HCT116 (cell line): ENCODE results near the gene RBBP8NL.

Experiments
- CEBPB ChIP-seq: IDR thresholded peaks from 2 replicates; pipeline ENCODE4 v1.6.1; 2012; ENCODE audit warnings: low read depth
- EGR1 ChIP-seq: IDR thresholded peaks from 2 replicates; pipeline ENCODE4 v1.6.1; 2012; ENCODE audit warnings: low read depth
- ELF1 ChIP-seq: IDR thresholded peaks from 2 replicates; pipeline ENCODE4 v1.6.1; 2012; ENCODE audit warnings: low read depth, borderline replicate concordance
- EZH2 ChIP-seq: fragments of 200-600 bp; sonication (generic); IDR thresholded peaks from 2 replicates; pipeline ENCODE4 v1.6.1; 2017; ENCODE audit warnings: antibody characterized with exemption, mixed run types
- EZH2phosphoT487 ChIP-seq: fragments of 200-600 bp; IDR thresholded peaks from 2 replicates; pipeline ENCODE4 v1.6.1; 2018; ENCODE audit warnings: antibody characterized with exemption, borderline replicate concordance
- POLR2A ChIP-seq: IDR thresholded peaks from 2 replicates; pipeline ENCODE4 v1.7.0; 2011; ENCODE audit warnings: borderline replicate concordance; ENCODE audit not compliant: insufficient read depth, insufficient read length; ENCODE audit errors: extremely low read depth
- POLR2AphosphoS5 ChIP-seq: IDR thresholded peaks from 2 replicates; pipeline ENCODE4 v1.6.1; 2011; ENCODE audit warnings: mild to moderate bottlenecking, low read depth, low read length, moderate library complexity
- RAD21 ChIP-seq: IDR thresholded peaks from 2 replicates; pipeline ENCODE4 v1.6.1; 2012; ENCODE audit warnings: low read depth, mild to moderate bottlenecking
- ZFX ChIP-seq: fragments of 450-650 bp; IDR thresholded peaks from 2 replicates; pipeline ENCODE4 v1.6.1; 2017
- TF ChIP-seq, protein P1 (sequence below), 3 experiments: fragments of 200-600 bp in 1 of 3; sonication (generic) in 1 of 3; IDR thresholded peaks in 2 of 3; conservative IDR thresholded peaks in 1 of 3; 2 replicates each; pipeline ENCODE4 v1.5.1; 2012 to 2017; ENCODE audit warnings: low read depth in 2 of 3, low read length in 2 of 3, antibody characterized with exemption in 1 of 3, borderline replicate concordance in 1 of 3, control low read depth in 1 of 3, mild to moderate bottlenecking in 1 of 3, mixed read lengths in 1 of 3, mixed run types in 1 of 3, moderate library complexity in 1 of 3; ENCODE audit not compliant: insufficient read depth in 1 of 3

DNA sequence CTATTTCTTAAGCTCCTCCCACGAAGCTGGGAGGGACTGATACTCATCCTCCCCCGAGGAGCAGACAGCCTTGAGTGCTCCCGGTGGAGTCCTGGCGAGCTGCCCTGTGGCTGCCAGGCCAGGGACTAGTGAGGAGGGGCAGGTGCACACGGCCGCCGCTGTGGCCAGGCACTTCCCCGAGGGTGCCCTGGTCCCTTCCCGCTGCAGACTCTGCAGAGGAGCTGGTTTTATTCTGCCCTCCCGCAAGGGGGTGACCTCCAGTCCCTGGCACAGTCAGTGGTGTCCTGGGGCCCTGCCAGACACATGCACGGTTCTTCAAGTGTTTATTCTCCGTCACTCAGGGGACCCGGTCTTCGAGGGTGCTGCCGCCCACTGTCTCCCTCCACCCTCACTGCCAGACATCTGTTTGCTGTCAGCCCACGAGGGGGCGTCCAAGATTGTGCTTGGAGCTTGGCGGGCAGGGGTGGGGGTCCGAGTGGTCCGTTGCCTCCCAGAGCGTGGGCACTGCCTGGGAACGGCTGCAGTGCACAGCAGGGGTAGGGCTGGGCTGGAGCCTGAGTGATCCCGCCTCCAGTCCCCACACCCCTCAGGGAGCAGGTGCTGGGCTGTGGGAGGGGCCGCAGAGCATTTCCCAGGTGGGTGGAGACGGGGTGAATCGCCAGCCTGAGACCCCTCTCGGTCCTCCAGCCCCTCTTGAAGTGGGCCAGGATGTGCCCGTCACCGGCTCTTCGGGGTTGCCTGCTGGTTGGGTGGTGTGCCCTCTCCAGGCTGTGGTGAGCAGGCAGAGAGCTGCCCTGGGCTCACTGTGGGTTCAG is 17.2 kb downstream of the RBBP8NL start:
- TF ChIP-seq, protein P1, sequence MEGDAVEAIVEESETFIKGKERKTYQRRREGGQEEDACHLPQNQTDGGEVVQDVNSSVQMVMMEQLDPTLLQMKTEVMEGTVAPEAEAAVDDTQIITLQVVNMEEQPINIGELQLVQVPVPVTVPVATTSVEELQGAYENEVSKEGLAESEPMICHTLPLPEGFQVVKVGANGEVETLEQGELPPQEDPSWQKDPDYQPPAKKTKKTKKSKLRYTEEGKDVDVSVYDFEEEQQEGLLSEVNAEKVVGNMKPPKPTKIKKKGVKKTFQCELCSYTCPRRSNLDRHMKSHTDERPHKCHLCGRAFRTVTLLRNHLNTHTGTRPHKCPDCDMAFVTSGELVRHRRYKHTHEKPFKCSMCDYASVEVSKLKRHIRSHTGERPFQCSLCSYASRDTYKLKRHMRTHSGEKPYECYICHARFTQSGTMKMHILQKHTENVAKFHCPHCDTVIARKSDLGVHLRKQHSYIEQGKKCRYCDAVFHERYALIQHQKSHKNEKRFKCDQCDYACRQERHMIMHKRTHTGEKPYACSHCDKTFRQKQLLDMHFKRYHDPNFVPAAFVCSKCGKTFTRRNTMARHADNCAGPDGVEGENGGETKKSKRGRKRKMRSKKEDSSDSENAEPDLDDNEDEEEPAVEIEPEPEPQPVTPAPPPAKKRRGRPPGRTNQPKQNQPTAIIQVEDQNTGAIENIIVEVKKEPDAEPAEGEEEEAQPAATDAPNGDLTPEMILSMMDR (IDR thresholded peaks at IDR 0.05 in 2 of 3, conservative IDR thresholded peaks at IDR 0.05 in 1 of 3; ENCODE audit: borderline replicate concordance in 1 of 3, insufficient read depth in 1 of 3, low read depth in 2 of 3, low read length in 2 of 3) = peak; percentile 78 to 95 (median 79)
- TF ChIP-seq RAD21 (peak; percentile 94), EZH2phosphoT487 (no peak), ZFX (no peak), POLR2A (no peak), POLR2AphosphoS5 (no peak), EGR1 (no peak), CEBPB (no peak), ELF1 (no peak), EZH2 (no peak)
